Fibroblast of skin of right quadriceps (primary cell): Measurements from ENCODE around the gene GSN.
A peak's percentile ranks its signal among the peaks of the same experiment; 100 is the strongest.
"Not testable (repeated sequence)": the region's sequence is repeated elsewhere in the genome, so short reads cannot be mapped to it uniquely, and the experiment has no call there.

ENCODE experiments used
- DNase-seq: peaks from one replicate; pipeline ENCODE4 v3.0.0-alpha.2; 2013

Gene GSN

GRCh38 chr9:121289026-121289771 lies 21.2 kb downstream of the GSN start:
- peak; percentile 80 for DNase-seq

- DNase-seq: no peak
These were observed 21.9 kb downstream of the GSN start for GRCh38 chr9:121289772-121290370.

GRCh38 chr9:121291536-121291935 lies 23.6 kb downstream of the GSN start:
- DNase-seq: not testable (repeated sequence)

GRCh38 chr9:121292051-121292450 lies 24.1 kb downstream of the GSN start:
- no peak for DNase-seq

- DNase-seq: no peak
These were observed 24.9 kb downstream of the GSN start for GRCh38 chr9:121292801-121293241.

GRCh38 chr9:121294151-121294743 lies 26.3 kb downstream of the GSN start:
- no peak for DNase-seq

GRCh38 chr9:121294866-121295661 lies 27.1 kb downstream of the GSN start:
- no peak for DNase-seq

- no peak for DNase-seq
These were observed 27.8 kb downstream of the GSN start for GRCh38 chr9:121295662-121296191.

GRCh38 chr9:121296213-121297127 lies 28.5 kb downstream of the GSN start:
- no peak for DNase-seq

- no peak for DNase-seq
These were observed 29.4 kb downstream of the GSN start for GRCh38 chr9:121297389-121297788.

- DNase-seq: no peak
These were observed 30.1 kb downstream of the GSN start for GRCh38 chr9:121298016-121298538.

GRCh38 chr9:121298689-121299466 lies 30.9 kb downstream of the GSN start:
- DNase-seq: peak; percentile 38

- DNase-seq: no peak
These were observed 31.7 kb downstream of the GSN start for GRCh38 chr9:121299467-121300282.

GRCh38 chr9:121300283-121301119 lies 32.5 kb downstream of the GSN start:
- no peak for DNase-seq

GRCh38 chr9:121301881-121302286 lies 33.9 kb downstream of the GSN start:
- DNase-seq: no peak

GRCh38 chr9:121302341-121302740 lies 34.4 kb downstream of the GSN start:
- no peak for DNase-seq

GRCh38 chr9:121302786-121303185 lies 34.8 kb downstream of the GSN start:
- DNase-seq: no peak

GRCh38 chr9:121303456-121304451 lies 35.8 kb downstream of the GSN start:
- DNase-seq: no peak
